ENCODE data around the gene JMJD7. TPM values are rescaled to one million over a fixed set of nuclear protein-coding genes. Genes with fewer than 3 reads are reported as not detected.

Gene JMJD7
- total and polyA plus RNA-seq, 9 of the 15 experiments (the other 6 are each of a cell fraction or from before 2014, with no cell fraction given) = 1.2 to 13.9 (median 6.1) TPM

DNA sequence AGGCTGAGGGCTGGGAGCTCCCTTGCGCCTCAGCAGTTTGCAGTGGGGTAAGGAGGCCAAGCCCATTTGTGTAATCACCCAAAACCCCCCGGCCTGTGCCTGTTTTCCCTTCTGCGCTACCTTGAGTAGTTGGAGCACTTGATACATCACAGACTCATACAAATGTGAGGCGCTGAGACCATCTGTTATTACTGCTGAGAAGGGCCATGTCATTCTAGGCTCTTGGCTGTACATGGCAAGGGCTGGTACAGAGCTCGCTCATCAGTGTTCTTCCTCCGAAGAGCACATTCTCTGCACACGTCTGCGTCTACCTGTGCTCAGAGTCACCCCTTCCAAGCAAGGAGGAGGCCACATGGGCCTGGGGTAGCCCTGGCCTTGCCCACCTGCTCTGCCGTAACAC is 20.1 kb downstream of the JMJD7 start (continued):
- TF ChIP-seq, protein P1, sequence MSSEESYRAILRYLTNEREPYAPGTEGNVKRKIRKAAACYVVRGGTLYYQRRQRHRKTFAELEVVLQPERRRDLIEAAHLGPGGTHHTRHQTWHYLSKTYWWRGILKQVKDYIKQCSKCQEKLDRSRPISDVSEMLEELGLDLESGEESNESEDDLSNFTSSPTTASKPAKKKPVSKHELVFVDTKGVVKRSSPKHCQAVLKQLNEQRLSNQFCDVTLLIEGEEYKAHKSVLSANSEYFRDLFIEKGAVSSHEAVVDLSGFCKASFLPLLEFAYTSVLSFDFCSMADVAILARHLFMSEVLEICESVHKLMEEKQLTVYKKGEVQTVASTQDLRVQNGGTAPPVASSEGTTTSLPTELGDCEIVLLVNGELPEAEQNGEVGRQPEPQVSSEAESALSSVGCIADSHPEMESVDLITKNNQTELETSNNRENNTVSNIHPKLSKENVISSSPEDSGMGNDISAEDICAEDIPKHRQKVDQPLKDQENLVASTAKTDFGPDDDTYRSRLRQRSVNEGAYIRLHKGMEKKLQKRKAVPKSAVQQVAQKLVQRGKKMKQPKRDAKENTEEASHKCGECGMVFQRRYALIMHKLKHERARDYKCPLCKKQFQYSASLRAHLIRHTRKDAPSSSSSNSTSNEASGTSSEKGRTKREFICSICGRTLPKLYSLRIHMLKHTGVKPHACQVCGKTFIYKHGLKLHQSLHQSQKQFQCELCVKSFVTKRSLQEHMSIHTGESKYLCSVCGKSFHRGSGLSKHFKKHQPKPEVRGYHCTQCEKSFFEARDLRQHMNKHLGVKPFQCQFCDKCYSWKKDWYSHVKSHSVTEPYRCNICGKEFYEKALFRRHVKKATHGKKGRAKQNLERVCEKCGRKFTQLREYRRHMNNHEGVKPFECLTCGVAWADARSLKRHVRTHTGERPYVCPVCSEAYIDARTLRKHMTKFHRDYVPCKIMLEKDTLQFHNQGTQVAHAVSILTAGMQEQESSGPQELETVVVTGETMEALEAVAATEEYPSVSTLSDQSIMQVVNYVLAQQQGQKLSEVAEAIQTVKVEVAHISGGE (CRISPR knock-in tag; IDR thresholded peaks at IDR 0.05) = no peak
- no peak for TF ChIP-seq BDP1 (IDR thresholded peaks at IDR 0.05; ENCODE audit: insufficient read depth, insufficient read length)
- TF ChIP-seq MAFF (IDR thresholded peaks at IDR 0.05; ENCODE audit: low read length) = no peak

DNA sequence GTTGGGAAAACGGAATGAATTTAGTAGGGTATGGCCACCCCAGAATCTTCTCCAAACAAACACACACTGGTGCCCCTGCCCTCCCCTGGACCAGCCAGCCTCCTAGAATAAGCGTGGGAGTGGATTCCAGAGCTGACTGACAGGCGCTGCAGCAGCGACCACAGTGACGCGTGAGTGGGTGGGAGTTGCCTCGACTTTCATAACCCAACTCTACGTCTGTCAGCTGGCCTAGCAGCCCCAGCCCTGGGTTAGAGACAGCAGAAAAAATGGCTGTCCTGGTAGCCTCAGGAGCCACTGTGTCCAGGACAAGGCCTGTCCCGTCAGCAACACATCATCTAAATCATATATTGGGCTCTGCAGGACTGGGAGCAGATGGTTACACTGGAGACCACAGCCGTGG is 20.7 kb downstream of the JMJD7 start:
- Histone ChIP-seq H3K9me3 (replicated peaks; ENCODE audit: control insufficient read depth, insufficient read depth, low read depth, low read length) (no peaks in the 10 kb centered on the region), H3K27me3 (ENCODE audit: control insufficient read depth in 2 of 2, insufficient read depth in 2 of 2, low read length in 2 of 2) (peaks cover 16 to 34% of the 10 kb centered on the region in 2 experiments; a peak in 4 of 5 replicates), H2AFZ (ENCODE audit: low read depth, low read length) (no peak overlapping the region), H3K9me1 (ENCODE audit: control insufficient read depth, insufficient read depth, low read length) (no peaks in the 10 kb centered on the region), H3K4me3 (no peak overlapping the region), H3K4me1 (replicated peaks in 1 of 2; ENCODE audit: control insufficient read depth in 2 of 2, insufficient read depth in 2 of 2, low read length in 2 of 2) (peaks cover 0 to 19% of the 10 kb centered on the region in 2 experiments; a peak in 1 of 5 replicates), H3K79me2 (ENCODE audit: control insufficient read depth, insufficient read depth, low read length) (no peaks in the 10 kb centered on the region), H3K4me2 (ENCODE audit: insufficient read depth, low read length) (no peak overlapping the region), H3K27ac (ENCODE audit: extremely low read depth, low read depth, low read length) (no peak overlapping the region), H4K20me1 (replicated peaks; ENCODE audit: control insufficient read depth, insufficient read depth, low read length) (peaks cover 9% of the 10 kb centered on the region), H3K36me3 (ENCODE audit: control insufficient read depth, insufficient read depth, low read length) (peaks cover 5% of the 10 kb centered on the region; the same call in 1 of the 3 replicates), H3K9ac (ENCODE audit: insufficient read depth in 1 of 2, low read depth in 2 of 2, low read length in 2 of 2) (no peak overlapping the region)
- FAIRE-seq (no peak), DNase-seq (ENCODE audit: extremely low read depth in 1 of 4, low spot score in 3 of 4) (peak in 1 of 4 experiments; percentile 34), ATAC-seq (no peak; the same call in 2 of the 3 replicates)
- TF ChIP-seq, protein P2, sequence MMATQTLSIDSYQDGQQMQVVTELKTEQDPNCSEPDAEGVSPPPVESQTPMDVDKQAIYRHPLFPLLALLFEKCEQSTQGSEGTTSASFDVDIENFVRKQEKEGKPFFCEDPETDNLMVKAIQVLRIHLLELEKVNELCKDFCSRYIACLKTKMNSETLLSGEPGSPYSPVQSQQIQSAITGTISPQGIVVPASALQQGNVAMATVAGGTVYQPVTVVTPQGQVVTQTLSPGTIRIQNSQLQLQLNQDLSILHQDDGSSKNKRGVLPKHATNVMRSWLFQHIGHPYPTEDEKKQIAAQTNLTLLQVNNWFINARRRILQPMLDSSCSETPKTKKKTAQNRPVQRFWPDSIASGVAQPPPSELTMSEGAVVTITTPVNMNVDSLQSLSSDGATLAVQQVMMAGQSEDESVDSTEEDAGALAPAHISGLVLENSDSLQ (IDR thresholded peaks at IDR 0.05) = peak; percentile 88
- TF ChIP-seq EGR1 (conservative IDR thresholded peaks at IDR 0.05) (peak; percentile 71), CHD2 (IDR thresholded peaks at IDR 0.05; ENCODE audit: low read depth, low read length) (no peak)
- WGBS (ENCODE audit: insufficient coverage, low coverage, missing lambda C conversion rate) = 18% methylated on average over 9 of the region's 10 CpGs
- intact Hi-C loops (cut with micrococcal nuclease) = no loop called here
- ChIA-PET POLR2A (interaction anchor here (0.7 kb wide), 1 partner anchor 11 kb away, joined by 3 read pairs; no protein-coding TSS in a partner anchor), CTCF (ENCODE audit: low intra/inter-chr PET ratio) (no interaction called here)
- no TSS peak for BruUV-seq (replicated peaks)
- in situ Hi-C loops (cut with MboI) = no loop called here
